Cardiac muscle cell (in vitro differentiated cells and primary cell): ENCODE data around the gene TMPRSS3. TPM values are rescaled to one million over a fixed set of nuclear protein-coding genes. Genes with fewer than 3 reads are reported as not detected.

Source experiments
- DNase-seq, 2 donors: peaks; one replicate each; pipeline versions ENCODE4 v3.0.0 to v3.0.0-alpha.2; 2010 to 2017; ENCODE audit warnings: low read depth in 1 of 2, low spot score in 1 of 2
- H3K27ac ChIP-seq: fragments of 200-600 bp; sonication (generic); 2 replicates; pipeline ENCODE4 v1.5.1; 2016
- H3K27me3 ChIP-seq: fragments of 200-600 bp; sonication (generic); 2 replicates; pipeline ENCODE4 v1.6.0; 2016; ENCODE audit warnings: control low read depth
- H3K36me3 ChIP-seq: fragments of 200-600 bp; sonication (generic); 2 replicates; pipeline ENCODE4 v1.5.1; 2016; ENCODE audit warnings: control low read depth
- H3K4me1 ChIP-seq: fragments of 200-600 bp; sonication (generic); 2 replicates; pipeline ENCODE4 v1.8.1; 2017; ENCODE audit warnings: low read depth, mild to moderate bottlenecking, mixed run types
- H3K4me3 ChIP-seq: fragments of 200-600 bp; sonication (generic); 2 replicates; pipeline ENCODE4 v1.5.1; 2016; ENCODE audit warnings: mild to moderate bottlenecking
- H3K9me3 ChIP-seq: fragments of 200-600 bp; sonication (generic); 2 replicates; pipeline ENCODE4 v1.5.1; 2017; ENCODE audit warnings: low read depth, mild to moderate bottlenecking, control low read depth
- CTCF ChIP-seq: IDR thresholded peaks from 2 replicates; pipeline ENCODE4 v1.5.1; 2012; ENCODE audit warnings: low read depth, mild to moderate bottlenecking, low read length
- polyA plus RNA-seq: library from polyadenylated mRNA; unstranded; fragments of >200 nt; fragmentation: Nextera tagmentation; extraction: Ambion mirVana; gene quantifications from 2 replicates; pipeline ENCODE4 v1.2.1, GENCODE V29; 2016
- total RNA-seq: library from RNA; depleted of rRNA; stranded (reverse); fragments of >200 nt; gene quantifications from 2 replicates; pipeline ENCODE4 v1.2.3, GENCODE V29; 2016

TMPRSS3 gene
- total and polyA plus RNA-seq, 2 experiments from 2014 or later: not detected

DNA sequence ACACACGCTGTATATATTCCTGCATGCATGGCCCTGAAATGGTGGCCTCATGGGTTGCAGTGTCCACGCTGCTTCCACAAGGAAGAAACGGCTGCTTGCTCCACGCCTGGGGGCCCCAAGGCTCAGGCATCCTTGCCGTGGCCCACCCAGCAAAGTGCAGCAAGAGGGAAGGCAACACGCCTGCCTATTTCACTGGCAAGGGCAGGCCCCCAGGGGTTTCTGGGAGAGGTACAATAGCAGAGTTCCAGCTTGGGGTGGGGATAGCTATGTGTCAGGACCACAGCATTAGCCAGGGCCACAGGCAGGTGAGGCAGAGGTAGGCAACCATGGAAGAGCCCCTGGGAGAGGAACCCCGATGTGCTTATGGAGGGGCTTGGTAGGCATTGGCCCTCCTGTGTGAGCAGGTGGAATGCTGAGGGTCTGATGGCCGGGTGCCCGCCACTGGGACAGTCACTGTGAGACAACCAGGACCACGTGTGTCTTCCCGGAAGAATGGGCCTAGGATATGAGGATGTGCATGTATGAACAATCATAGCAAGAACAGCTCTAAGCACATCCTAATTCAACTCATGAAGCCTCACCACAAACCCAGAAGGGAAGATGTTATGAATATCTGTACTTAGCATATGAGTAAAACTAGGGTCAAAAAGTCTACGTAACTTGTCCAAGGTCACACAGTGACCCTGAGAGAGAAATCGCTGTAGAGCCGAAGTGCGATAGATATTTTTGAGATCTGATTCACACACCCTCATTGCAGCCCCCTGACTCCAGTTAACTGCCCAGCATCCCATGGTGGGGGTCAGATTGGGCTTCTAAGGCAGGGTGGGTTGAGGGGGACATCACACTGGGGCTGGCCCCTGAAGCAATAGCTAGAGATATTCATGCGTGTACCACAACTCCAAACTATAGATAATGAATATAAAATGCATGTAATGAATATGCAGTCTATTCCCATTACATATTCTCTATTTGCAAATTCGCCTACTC lies 56.8 kb downstream of the TMPRSS3 start:
- no peaks in the 10 kb centered on the region for H3K4me1 ChIP-seq
- TF ChIP-seq CTCF: no peak
- H3K27ac ChIP-seq: no peak overlapping the region
- no peak overlapping the region for H3K4me3 ChIP-seq
- no peaks in the 10 kb centered on the region for H3K36me3 ChIP-seq
- no peaks in the 10 kb centered on the region for H3K9me3 ChIP-seq
- DNase-seq: no peak
- H3K27me3 ChIP-seq: no peaks in the 10 kb centered on the region

GRCh38 chr21:42337830-42338728 lies 57.8 kb downstream of the TMPRSS3 start:
- H3K9me3 ChIP-seq: no peaks in the 10 kb centered on the region
- no peaks in the 10 kb centered on the region for H3K4me1 ChIP-seq
- no peak overlapping the region for H3K27ac ChIP-seq
- no peaks in the 10 kb centered on the region for H3K36me3 ChIP-seq
- TF ChIP-seq CTCF: peak; percentile 78
- H3K27me3 ChIP-seq: no peaks in the 10 kb centered on the region
- peak; percentile 63 to 68 for DNase-seq
- H3K4me3 ChIP-seq: no peak overlapping the region

- no peaks in the 10 kb centered on the region for H3K9me3 ChIP-seq
- DNase-seq: no peak
- no peak overlapping the region for H3K4me3 ChIP-seq
- H3K27ac ChIP-seq: no peak overlapping the region
- TF ChIP-seq CTCF: no peak
- H3K4me1 ChIP-seq: no peaks in the 10 kb centered on the region
- no peaks in the 10 kb centered on the region for H3K36me3 ChIP-seq
- no peaks in the 10 kb centered on the region for H3K27me3 ChIP-seq
Measured at GRCh38 chr21:42337276-42337675, 58.6 kb downstream of the TMPRSS3 start.

DNA sequence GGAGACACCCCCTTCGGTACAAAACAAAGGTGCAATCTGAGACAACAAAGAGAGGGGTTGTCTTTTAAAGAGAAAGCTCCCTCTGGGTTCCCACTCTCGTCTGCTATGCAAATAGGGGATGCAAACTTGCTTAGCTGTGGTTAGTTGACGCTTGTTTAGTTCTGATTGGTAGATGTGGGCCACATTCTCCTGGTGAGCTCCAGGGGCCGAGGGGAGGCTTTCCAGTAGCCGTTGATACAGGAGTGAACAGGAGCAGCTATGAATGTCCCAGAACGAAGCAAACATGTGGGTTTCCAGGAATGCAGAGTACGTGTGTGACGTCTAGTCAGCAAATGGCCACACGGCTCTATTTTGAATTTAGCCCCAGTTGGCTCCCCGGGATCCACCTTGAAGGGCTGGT lies 59.8 kb downstream of the TMPRSS3 start:
- Histone ChIP-seq H3K4me3 (no peak overlapping the region), H3K4me1 (no peaks in the 10 kb centered on the region), H3K9me3 (no peaks in the 10 kb centered on the region), H3K36me3 (no peaks in the 10 kb centered on the region), H3K27me3 (no peaks in the 10 kb centered on the region), H3K27ac (no peak overlapping the region)
- no peak for TF ChIP-seq CTCF
- DNase-seq: peak; percentile 44 to 47

DNA sequence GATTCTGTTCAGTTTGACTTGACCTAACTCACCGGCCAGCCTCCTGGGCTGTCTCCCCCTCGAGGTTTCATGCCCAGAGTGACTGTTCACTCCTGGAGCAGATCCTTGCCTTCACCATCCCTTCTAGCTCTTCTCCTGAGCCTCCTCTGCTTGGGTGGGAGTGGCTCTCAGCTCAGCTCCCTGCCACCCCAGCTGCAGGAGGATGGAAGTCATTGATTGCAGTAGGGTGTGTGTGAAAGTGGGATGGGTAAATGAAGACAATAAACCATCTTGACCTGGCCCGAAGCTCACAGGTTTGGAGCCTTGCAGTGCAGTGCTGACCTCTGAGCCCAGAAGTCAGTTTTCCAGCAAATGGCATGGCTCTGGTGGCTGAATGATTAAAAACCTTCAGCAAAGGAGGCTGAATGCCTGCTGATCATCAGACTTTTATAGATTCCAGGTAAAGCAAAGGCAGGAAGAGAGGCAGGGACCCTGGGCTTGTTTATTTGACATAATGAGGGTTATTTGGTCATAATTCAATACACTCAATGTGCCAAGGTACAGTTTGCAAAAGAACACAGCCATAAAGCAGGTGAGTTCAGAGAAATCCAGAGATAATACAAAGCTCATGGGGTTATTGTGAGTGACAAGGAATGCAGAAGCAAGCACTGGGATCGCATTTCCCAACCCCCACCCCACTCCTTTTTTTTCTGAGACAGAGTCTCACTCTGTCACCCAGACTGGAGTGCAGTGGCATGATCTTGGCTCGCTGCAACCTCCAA lies 63.1 kb downstream of the TMPRSS3 start:
- Histone ChIP-seq H3K36me3 (no peaks in the 10 kb centered on the region), H3K27me3 (no peaks in the 10 kb centered on the region), H3K9me3 (no peaks in the 10 kb centered on the region), H3K4me3 (no peak overlapping the region), H3K4me1 (no peaks in the 10 kb centered on the region), H3K27ac (no peak overlapping the region)
- TF ChIP-seq CTCF: no peak
- DNase-seq: no peak
